Right lobe of liver (tissue), 4 donors: ENCODE results near the gene AURKA.

Experiments
- CTCF ChIP-seq, 4 donors: fragments of 200-600 bp in 3 of 4; fragments of 450-650 bp in 1 of 4; IDR thresholded peaks; one replicate each; pipeline versions ENCODE4 v1.5.1 to v1.8.0; 2016 to 2022; ENCODE audit warnings: antibody characterized with exemption in 4 of 4, mild to moderate bottlenecking in 2 of 4
- POLR2A ChIP-seq: fragments of 450-650 bp; IDR thresholded peaks from one replicate; pipeline ENCODE4 v1.6.1; 2017; ENCODE audit warnings: antibody characterized with exemption, mild to moderate bottlenecking
- donor health status: DM: no; HTN: no; CAD: no.
- donor health status: DM: no; HTN: no; CAD: no.
- donor health status: DM: no; HTN: yes; CAD: no.

DNA sequence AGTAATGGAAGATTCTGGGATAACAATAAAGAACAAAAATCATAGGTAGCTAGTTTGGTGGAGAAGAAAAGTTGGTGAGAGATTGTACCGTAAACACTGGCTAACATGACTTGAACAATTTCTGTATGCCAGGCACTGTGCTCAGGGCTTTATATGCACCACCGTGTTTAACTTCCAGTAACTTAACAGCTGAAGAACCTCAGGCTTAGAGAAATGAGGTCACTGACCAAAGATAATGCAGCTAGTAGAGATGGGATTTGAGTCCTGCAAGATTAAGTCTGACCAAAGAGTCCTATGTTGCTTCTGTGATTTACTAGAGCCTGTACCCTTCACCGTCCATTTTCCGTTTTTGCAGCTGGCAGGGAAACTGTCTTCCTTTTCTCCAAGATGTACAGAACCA is 3.2 kb upstream of the AURKA start:
- no peak for TF ChIP-seq POLR2A
- no peak for TF ChIP-seq CTCF (IDR thresholded peaks at IDR 0.05)
